Tibial nerve (tissue), 4 donors: ENCODE data around the gene SORCS2. TPM values are rescaled to one million over a fixed set of nuclear protein-coding genes. Genes with fewer than 3 reads are reported as not detected.
A peak's percentile ranks its signal among the peaks of the same experiment; 100 is the strongest.

Source experiments
- DNase-seq, 2 donors: peaks; one replicate each; pipeline ENCODE4 v3.0.0-alpha.2; 2019; ENCODE audit warnings: low spot score in 2 of 2
- H3K27ac ChIP-seq, 4 donors: fragments of 200-600 bp; sonication (generic) in 3 of 4; one replicate each; pipeline ENCODE4 v1.5.1; 2017 to 2019; ENCODE audit warnings: mild to moderate bottlenecking in 1 of 4
- H3K27me3 ChIP-seq, 2 donors: fragments of 200-600 bp; sonication (generic) in 1 of 2; one replicate each; pipeline versions ENCODE4 v1.5.1 to v1.6.0; 2017 to 2019
- H3K36me3 ChIP-seq, 3 donors: fragments of 200-600 bp; sonication (generic); one replicate each; pipeline ENCODE4 v1.5.1; 2018 to 2019
- H3K4me1 ChIP-seq, 4 donors: fragments of 200-600 bp; sonication (generic) in 3 of 4; one replicate each; pipeline ENCODE4 v1.5.1; 2017 to 2019
- H3K4me3 ChIP-seq, 4 donors: fragments of 200-600 bp; sonication (generic) in 3 of 4; one replicate each; pipeline ENCODE4 v1.5.1; 2017 to 2019; ENCODE audit warnings: mild to moderate bottlenecking in 1 of 4, moderate library complexity in 1 of 4
- H3K9me3 ChIP-seq, 4 donors: fragments of 200-600 bp; sonication (generic) in 3 of 4; one replicate each; pipeline ENCODE4 v1.5.1; 2017 to 2019
- EP300 ChIP-seq, 2 donors: sonication (generic); formaldehyde crosslinking; IDR thresholded peaks; one replicate each; pipeline ENCODE4 v1.6.1; 2017; ENCODE audit warnings: antibody characterized with exemption in 2 of 2, mild to moderate bottlenecking in 1 of 2
- POLR2A ChIP-seq, 2 donors: fragments of 450-650 bp; IDR thresholded peaks; one replicate each; pipeline ENCODE4 v1.6.1; 2017; ENCODE audit warnings: antibody characterized with exemption in 2 of 2, mild to moderate bottlenecking in 2 of 2, moderate library complexity in 2 of 2
- WGBS, 2 donors: methylation state at CpG; one replicate each; pipeline ENCODE4 v1.1.5; 2018; 5-methylcytosine and 5-hydroxymethylcytosine counted together
- total RNA-seq, 4 donors: library from RNA; depleted of rRNA; stranded (reverse); fragments of >200 nt; gene quantifications; one replicate each; pipeline ENCODE4 v1.1.0, GENCODE V29; 2016
- TF ChIP-seq, protein P1 (sequence below), 5 experiments: fragments of 200-600 bp in 3 of 5; fragments of 450-650 bp in 2 of 5; sonication (generic) in 3 of 5; IDR thresholded peaks; one replicate each; pipeline ENCODE4 v1.5.1; 2016 to 2019; ENCODE audit warnings: antibody characterized with exemption in 5 of 5, mild to moderate bottlenecking in 3 of 5, moderate library complexity in 2 of 5

SORCS2 gene
- total RNA-seq, 4 donors from 2014 or later, result 15.6 to 48.9 (median 38.3) TPM

DNA sequence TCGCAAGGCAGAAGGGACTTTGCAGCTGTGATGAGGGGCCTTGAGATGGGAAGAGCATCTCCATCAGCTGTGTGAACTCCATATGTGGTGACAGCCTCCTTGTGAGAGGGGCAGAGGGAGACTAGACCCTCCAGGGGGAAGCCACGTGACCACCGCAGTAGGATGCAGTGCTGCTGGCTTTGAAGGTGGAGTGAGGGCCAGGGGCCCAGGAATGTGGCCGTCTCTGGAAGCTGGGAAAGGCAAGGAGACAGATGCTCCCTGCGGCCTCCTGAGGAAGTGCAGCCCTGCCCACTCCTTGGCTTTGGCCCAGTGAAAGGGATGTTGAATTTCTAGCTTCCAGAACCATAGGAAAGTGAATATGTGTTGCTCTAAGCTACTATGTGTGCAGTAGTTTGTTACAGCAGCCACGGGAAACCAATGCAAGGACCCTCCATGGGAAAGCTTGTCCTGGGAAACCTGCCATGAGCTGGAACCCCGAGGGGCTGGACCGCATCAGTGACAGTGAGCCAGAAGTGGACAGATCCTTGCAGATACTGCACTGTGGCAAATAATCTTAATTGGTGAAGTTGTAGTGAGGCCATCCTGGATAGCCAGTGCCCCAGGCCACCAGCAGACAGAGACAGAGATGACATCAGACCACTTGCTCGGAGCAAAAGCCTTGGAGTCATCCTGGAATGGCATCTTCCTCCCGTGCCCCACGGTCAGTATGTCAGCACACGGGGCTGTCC is 35.4 kb upstream of the SORCS2 start:
- H3K27ac ChIP-seq, result no peak overlapping the region
- peak; percentile 16 to 43 for DNase-seq
- no peak for TF ChIP-seq POLR2A (IDR thresholded peaks at IDR 0.05)
- TF ChIP-seq, protein P1, sequence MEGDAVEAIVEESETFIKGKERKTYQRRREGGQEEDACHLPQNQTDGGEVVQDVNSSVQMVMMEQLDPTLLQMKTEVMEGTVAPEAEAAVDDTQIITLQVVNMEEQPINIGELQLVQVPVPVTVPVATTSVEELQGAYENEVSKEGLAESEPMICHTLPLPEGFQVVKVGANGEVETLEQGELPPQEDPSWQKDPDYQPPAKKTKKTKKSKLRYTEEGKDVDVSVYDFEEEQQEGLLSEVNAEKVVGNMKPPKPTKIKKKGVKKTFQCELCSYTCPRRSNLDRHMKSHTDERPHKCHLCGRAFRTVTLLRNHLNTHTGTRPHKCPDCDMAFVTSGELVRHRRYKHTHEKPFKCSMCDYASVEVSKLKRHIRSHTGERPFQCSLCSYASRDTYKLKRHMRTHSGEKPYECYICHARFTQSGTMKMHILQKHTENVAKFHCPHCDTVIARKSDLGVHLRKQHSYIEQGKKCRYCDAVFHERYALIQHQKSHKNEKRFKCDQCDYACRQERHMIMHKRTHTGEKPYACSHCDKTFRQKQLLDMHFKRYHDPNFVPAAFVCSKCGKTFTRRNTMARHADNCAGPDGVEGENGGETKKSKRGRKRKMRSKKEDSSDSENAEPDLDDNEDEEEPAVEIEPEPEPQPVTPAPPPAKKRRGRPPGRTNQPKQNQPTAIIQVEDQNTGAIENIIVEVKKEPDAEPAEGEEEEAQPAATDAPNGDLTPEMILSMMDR (IDR thresholded peaks at IDR 0.05), result peak; percentile 56 to 78 (median 77)
- H3K4me3 ChIP-seq, result no peak overlapping the region
- no peaks in the 10 kb centered on the region for H3K27me3 ChIP-seq
- 51 to 58% methylated on average over 12 of the region's 12 CpGs for whole genome bisulfite sequencing, 2 donors
- H3K4me1 ChIP-seq, result peaks cover 0 to 40% (median 10%) of the 10 kb centered on the region in 4 donors
- H3K36me3 ChIP-seq, result no peaks in the 10 kb centered on the region
- no peaks in the 10 kb centered on the region for H3K9me3 ChIP-seq

DNA sequence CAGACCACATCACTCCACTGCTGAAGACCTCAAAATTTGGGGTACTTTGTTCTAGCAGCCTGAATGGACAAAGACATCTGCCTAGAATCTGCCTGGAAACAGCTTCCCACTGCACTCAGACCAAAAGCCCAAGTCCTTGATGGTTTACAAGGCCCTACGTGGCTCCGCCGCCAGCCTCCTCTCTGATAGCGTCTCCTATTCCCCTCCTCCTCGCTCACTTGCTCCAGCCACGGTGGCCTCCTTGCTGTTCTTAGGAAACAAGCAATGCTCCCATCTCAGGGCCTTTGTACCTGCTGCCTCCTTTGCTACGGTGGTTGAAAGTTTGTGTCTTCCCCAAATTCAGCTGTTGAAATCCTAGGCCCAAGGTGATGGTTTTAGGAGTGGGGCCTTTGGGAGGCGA is 34.7 kb upstream of the SORCS2 start:
- H3K36me3 ChIP-seq, result no peaks in the 10 kb centered on the region
- H3K4me1 ChIP-seq, result peaks cover 0 to 45% (median 10%) of the 10 kb centered on the region in 4 donors
- no peaks in the 10 kb centered on the region for H3K9me3 ChIP-seq
- TF ChIP-seq POLR2A (IDR thresholded peaks at IDR 0.05), result no peak
- no peak for TF ChIP-seq EP300 (IDR thresholded peaks at IDR 0.05)
- TF ChIP-seq, protein P1 (IDR thresholded peaks at IDR 0.05), result no peak
- H3K4me3 ChIP-seq, result no peak overlapping the region
- no peaks in the 10 kb centered on the region for H3K27me3 ChIP-seq
- WGBS, 2 donors, result 73 to 89% methylated on average over 8 of the region's 8 CpGs
- peak in 1 of 2 donors; percentile 10 for DNase-seq
- H3K27ac ChIP-seq, result no peak overlapping the region

DNA sequence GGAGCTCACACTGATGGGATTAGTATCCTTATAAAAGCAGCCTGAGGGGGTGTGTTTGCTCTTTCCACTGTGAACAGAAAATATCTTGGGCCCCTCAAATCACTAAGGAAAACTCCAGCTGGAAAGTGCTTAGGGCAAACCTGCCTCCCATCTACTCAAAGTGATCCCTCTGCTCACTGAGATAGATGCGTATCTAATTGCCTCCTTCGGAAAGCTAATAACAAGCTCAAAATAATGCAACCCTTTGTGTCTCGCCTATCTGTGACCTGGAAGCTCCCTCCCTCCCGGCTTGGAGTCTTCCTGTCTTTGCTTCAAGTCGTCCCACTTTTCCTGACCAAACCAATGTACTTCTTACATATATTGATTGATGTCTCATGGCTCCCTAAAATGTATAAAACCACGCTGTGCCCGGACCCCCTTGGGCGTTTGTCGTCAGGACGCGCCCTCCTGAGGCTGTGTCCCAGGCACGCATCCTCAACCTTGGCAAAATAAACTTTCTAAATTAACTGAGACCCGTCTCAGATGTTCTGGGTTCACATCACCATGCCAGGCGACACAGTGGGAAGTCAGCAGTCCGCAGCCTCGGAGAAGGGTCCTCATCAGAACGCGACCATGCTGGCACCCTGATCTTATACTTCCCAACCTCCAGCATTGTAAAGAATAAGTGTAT is 34.1 kb upstream of the SORCS2 start:
- no peak overlapping the region for H3K4me3 ChIP-seq
- peak in 1 of 2 donors; percentile 7 for DNase-seq
- no peak overlapping the region for H3K27ac ChIP-seq
- WGBS, 2 donors, result 80 to 86% methylated on average over 18 of the region's 18 CpGs
- no peaks in the 10 kb centered on the region for H3K9me3 ChIP-seq
- no peaks in the 10 kb centered on the region for H3K27me3 ChIP-seq
- no peaks in the 10 kb centered on the region for H3K36me3 ChIP-seq
- H3K4me1 ChIP-seq, result peaks cover 0 to 45% (median 10%) of the 10 kb centered on the region in 4 donors
- no peak for TF ChIP-seq POLR2A (IDR thresholded peaks at IDR 0.05)
- TF ChIP-seq, protein P1 (IDR thresholded peaks at IDR 0.05), result no peak
- no peak for TF ChIP-seq EP300 (IDR thresholded peaks at IDR 0.05)

DNA sequence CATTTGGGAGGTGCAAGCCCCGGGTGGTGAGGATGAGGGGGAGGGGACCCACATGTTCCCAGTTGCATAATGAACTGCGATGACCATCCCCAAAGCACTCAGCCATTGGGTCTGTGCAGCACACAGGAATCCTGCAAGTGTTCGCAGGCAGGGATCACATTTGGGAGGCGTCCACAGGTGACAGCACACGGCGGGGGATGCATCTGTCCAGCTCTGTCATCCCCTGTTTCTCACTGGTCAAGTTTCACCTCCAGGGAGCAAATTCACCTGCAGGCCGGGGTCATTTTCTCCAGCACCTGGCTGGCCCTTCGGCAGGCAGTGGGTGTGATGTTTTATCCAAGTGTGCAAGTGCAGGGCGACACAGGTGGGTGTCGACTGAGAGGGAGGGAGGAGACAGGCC is 33.3 kb upstream of the SORCS2 start:
- H3K9me3 ChIP-seq, result no peaks in the 10 kb centered on the region
- H3K27ac ChIP-seq, result no peak overlapping the region
- H3K4me3 ChIP-seq, result no peak overlapping the region
- WGBS, 2 donors, result 83 to 87% methylated on average over 8 to 10 of the region's 10 CpGs
- H3K27me3 ChIP-seq, result no peaks in the 10 kb centered on the region
- no peaks in the 10 kb centered on the region for H3K36me3 ChIP-seq
- DNase-seq, result peak in 1 of 2 donors; percentile 2
- no peak for TF ChIP-seq POLR2A (IDR thresholded peaks at IDR 0.05)
- TF ChIP-seq, protein P1 (IDR thresholded peaks at IDR 0.05), result no peak
- TF ChIP-seq EP300 (IDR thresholded peaks at IDR 0.05), result no peak
- H3K4me1 ChIP-seq, result peaks cover 0 to 45% (median 10%) of the 10 kb centered on the region in 4 donors

DNA sequence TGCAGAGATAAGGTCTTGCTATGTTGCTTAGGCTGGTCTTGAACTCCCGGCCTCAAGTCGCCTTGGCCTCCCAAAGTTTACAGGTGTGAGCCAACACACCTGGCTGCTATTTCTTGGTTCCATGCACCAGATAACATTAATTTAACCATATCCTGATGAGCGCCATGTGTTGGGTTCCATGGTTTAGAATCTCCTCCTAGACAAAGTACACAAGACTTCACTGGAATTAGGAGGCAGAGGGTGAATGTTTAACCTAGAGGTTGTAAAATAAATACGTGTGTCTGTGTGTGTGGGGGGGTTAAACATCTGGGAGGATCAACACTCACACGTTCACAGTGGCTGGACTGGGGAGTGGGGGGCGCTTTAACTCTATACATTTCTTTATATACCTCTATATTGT is 32.4 kb upstream of the SORCS2 start:
- WGBS, 2 donors, result 75 to 76% methylated on average over 6 of the region's 6 CpGs
- H3K9me3 ChIP-seq, result no peaks in the 10 kb centered on the region
- peak in 1 of 2 donors; percentile 5 for DNase-seq

More for the DNA sequence above, 32.4 kb upstream of the SORCS2 start:
- TF ChIP-seq, protein P1 (IDR thresholded peaks at IDR 0.05), result no peak
- TF ChIP-seq EP300 (IDR thresholded peaks at IDR 0.05), result no peak
- TF ChIP-seq POLR2A (IDR thresholded peaks at IDR 0.05), result no peak
- Histone ChIP-seq H3K27me3 (no peaks in the 10 kb centered on the region), H3K4me1 (peaks cover 0 to 45% (median 10%) of the 10 kb centered on the region in 4 donors), H3K27ac (peak overlapping the region in 1 of 4 donors; percentile 35), H3K36me3 (no peaks in the 10 kb centered on the region), H3K4me3 (no peak overlapping the region)
